HEK293 (cell line): ENCODE results near the gene CCDC116.

Experiments used
- CTCF ChIA-PET: fragments of 350-600 bp; formaldehyde crosslinking; extraction: SDS; loops from one replicate; lab custom pipeline; 2021; ENCODE audit warnings: antibody characterized with exemption; lab: Yijun Ruan, JAX
- POLR2A ChIA-PET: fragments of 300-600 bp; formaldehyde crosslinking; extraction: SDS; loops from one replicate; lab custom pipeline; 2020; ENCODE audit warnings: antibody characterized with exemption, inconsistent platforms; lab: Yijun Ruan, JAX
- H3K27ac ChIP-seq: fragments of 200-500 bp; sonication (Bioruptor generic); 2 replicates; pipeline ENCODE4 v1.5.1; 2014; ENCODE audit warnings: low read depth, low read length, control low read depth, inconsistent platforms; ENCODE audit errors: extremely low read depth
- H3K36me3 ChIP-seq, 2 experiments: fragments of 200-500 bp in 1 of 2; sonication (Bioruptor generic) in 1 of 2; 1 replicate in 1 of 2; 2 replicates in 1 of 2; pipeline ENCODE4 v1.5.1; 2014 to 2017; ENCODE audit warnings: inconsistent platforms in 2 of 2, low read length in 2 of 2; ENCODE audit not compliant: control insufficient read depth in 2 of 2, insufficient read depth in 1 of 2
- H3K4me1 ChIP-seq: fragments of 200-500 bp; sonication (Bioruptor generic); 2 replicates; pipeline ENCODE4 v1.5.1; 2014; ENCODE audit warnings: mild to moderate bottlenecking, low read length, inconsistent platforms; ENCODE audit not compliant: control insufficient read depth, insufficient read depth
- H3K4me3 ChIP-seq: 2 replicates; pipeline ENCODE4 v1.5.1; 2011; ENCODE audit warnings: low read depth, mild to moderate bottlenecking, control low read depth, low read length, moderate library complexity
- H3K9me3 ChIP-seq: fragments of 200-500 bp; sonication (Bioruptor generic); 2 replicates; pipeline ENCODE4 v1.5.1; 2014; ENCODE audit warnings: low read depth, low read length, inconsistent platforms; ENCODE audit not compliant: control insufficient read depth, insufficient read depth
- AEBP2 ChIP-seq: fragments of 450-650 bp; formaldehyde crosslinking; IDR thresholded peaks from 2 replicates; pipeline ENCODE4 v1.5.1; 2016; ENCODE audit warnings: missing biosample characterization, missing genetic modification characterization, borderline replicate concordance
- GLI2 ChIP-seq: fragments of 450-650 bp; formaldehyde crosslinking; IDR thresholded peaks from 2 replicates; pipeline ENCODE4; 2017; ENCODE audit warnings: missing biosample characterization, missing genetic modification characterization, low read depth, borderline replicate concordance
- GLIS1 ChIP-seq: fragments of 450-650 bp; formaldehyde crosslinking; IDR thresholded peaks from 2 replicates; pipeline ENCODE4 v1.5.1; 2016; ENCODE audit warnings: missing biosample characterization, missing genetic modification characterization
- KLF10 ChIP-seq: fragments of 450-650 bp; IDR thresholded peaks from 2 replicates; pipeline ENCODE4 v1.5.1; 2018; ENCODE audit warnings: missing biosample characterization, mild to moderate bottlenecking, missing genetic modification characterization
- OSR2 ChIP-seq: fragments of 450-650 bp; formaldehyde crosslinking; IDR thresholded peaks from 2 replicates; pipeline ENCODE4 v1.5.1; 2016; ENCODE audit warnings: missing biosample characterization, missing genetic modification characterization
- PRDM6 ChIP-seq: fragments of 450-650 bp; formaldehyde crosslinking; IDR thresholded peaks from 2 replicates; pipeline ENCODE4 v1.5.1; 2017; ENCODE audit warnings: missing biosample characterization, missing genetic modification characterization
- RBAK ChIP-seq: fragments of 450-650 bp; formaldehyde crosslinking; IDR thresholded peaks from 2 replicates; pipeline ENCODE4 v1.5.1; 2016; ENCODE audit warnings: missing biosample characterization, missing genetic modification characterization
- SCRT1 ChIP-seq: fragments of 450-650 bp; formaldehyde crosslinking; IDR thresholded peaks from 2 replicates; pipeline ENCODE4 v1.5.1; 2016; ENCODE audit warnings: missing biosample characterization, missing genetic modification characterization, borderline replicate concordance
- SETDB1 ChIP-seq: IDR thresholded peaks from one replicate; pipeline ENCODE4 v1.6.1; 2017; ENCODE audit warnings: mild to moderate bottlenecking, low read length, moderate library complexity, mixed read lengths; ENCODE audit not compliant: insufficient read length
- SP3 ChIP-seq: fragments of 450-650 bp; formaldehyde crosslinking; IDR thresholded peaks from 2 replicates; pipeline ENCODE4 v1.5.1; 2016; ENCODE audit warnings: missing biosample characterization, missing genetic modification characterization
- ZIC2 ChIP-seq: fragments of 450-650 bp; formaldehyde crosslinking; IDR thresholded peaks from 2 replicates; pipeline ENCODE4 v1.5.1; 2016; ENCODE audit warnings: missing biosample characterization, missing genetic modification characterization
- ZNF112 ChIP-seq: fragments of 450-650 bp; formaldehyde crosslinking; IDR thresholded peaks from 2 replicates; pipeline ENCODE4 v1.5.0; 2017; ENCODE audit warnings: missing biosample characterization, missing genetic modification characterization
- ZNF266 ChIP-seq: fragments of 450-650 bp; formaldehyde crosslinking; IDR thresholded peaks from 2 replicates; pipeline ENCODE4 v1.5.1; 2016; ENCODE audit warnings: missing biosample characterization, missing genetic modification characterization, low read depth
- ZNF366 ChIP-seq: fragments of 450-650 bp; formaldehyde crosslinking; conservative IDR thresholded peaks from 2 replicates; pipeline ENCODE4 v1.5.1; 2016; ENCODE audit warnings: missing biosample characterization, missing genetic modification characterization
- ZNF398 ChIP-seq: fragments of 450-650 bp; formaldehyde crosslinking; IDR thresholded peaks from 2 replicates; pipeline ENCODE4 v1.5.1; 2017; ENCODE audit warnings: missing biosample characterization, missing genetic modification characterization
- ZNF404 ChIP-seq: fragments of 450-650 bp; formaldehyde crosslinking; IDR thresholded peaks from 2 replicates; pipeline ENCODE4 v1.5.1; 2017; ENCODE audit warnings: missing biosample characterization, missing genetic modification characterization
- ZNF433 ChIP-seq: fragments of 450-650 bp; formaldehyde crosslinking; IDR thresholded peaks from 2 replicates; pipeline ENCODE4 v1.5.1; 2016; ENCODE audit warnings: missing biosample characterization, missing genetic modification characterization, low read depth
- ZNF560 ChIP-seq: fragments of 450-650 bp; formaldehyde crosslinking; IDR thresholded peaks from 2 replicates; pipeline ENCODE4 v1.5.1; 2017; ENCODE audit warnings: missing biosample characterization, missing genetic modification characterization, borderline replicate concordance
- ZNF664 ChIP-seq: fragments of 450-650 bp; formaldehyde crosslinking; IDR thresholded peaks from 2 replicates; pipeline ENCODE4 v1.5.1; 2016; ENCODE audit warnings: missing biosample characterization, missing genetic modification characterization
- ZNF747 ChIP-seq: fragments of 450-650 bp; formaldehyde crosslinking; IDR thresholded peaks from 2 replicates; pipeline ENCODE4 v1.5.1; 2016; ENCODE audit warnings: missing biosample characterization, missing genetic modification characterization
- ZNF830 ChIP-seq: fragments of 450-650 bp; IDR thresholded peaks from 2 replicates; pipeline ENCODE4 v1.5.0; 2018; ENCODE audit warnings: missing biosample characterization, missing genetic modification characterization, low read depth, mild to moderate bottlenecking, moderate library complexity
- ZXDB ChIP-seq: fragments of 450-650 bp; formaldehyde crosslinking; IDR thresholded peaks from 2 replicates; pipeline ENCODE4 v1.5.1; 2016; ENCODE audit warnings: missing biosample characterization, missing genetic modification characterization
- TF ChIP-seq, protein P1 (sequence below): fragments of 450-650 bp; formaldehyde crosslinking; IDR thresholded peaks from 2 replicates; pipeline ENCODE4 v1.5.1; 2016; ENCODE audit warnings: missing biosample characterization, missing genetic modification characterization
- TF ChIP-seq, protein P2 (sequence below): fragments of 450-650 bp; formaldehyde crosslinking; IDR thresholded peaks from 2 replicates; pipeline ENCODE4 v1.5.1; 2016; ENCODE audit warnings: missing biosample characterization, missing genetic modification characterization

Gene CCDC116

GRCh38 chr22:21684492-21685163, 52.1 kb downstream of the CCDC116 start:
- TF ChIP-seq PRDM6 (tag by site-specific recombination) (no peak), ZNF366 (tag by site-specific recombination) (no peak), ZNF404 (tag by site-specific recombination) (no peak), ZXDB (tag by site-specific recombination) (no peak), AEBP2 (tag by site-specific recombination) (no peak), KLF10 (tag by site-specific recombination) (no peak), GLIS1 (tag by site-specific recombination) (no peak), ZNF433 (tag by site-specific recombination) (no peak), ZNF266 (tag by site-specific recombination) (no peak), ZNF560 (no peak), ZNF747 (tag by site-specific recombination) (no peak), GLI2 (no peak), ZIC2 (tag by site-specific recombination) (no peak), ZNF664 (tag by site-specific recombination) (no peak), RBAK (tag by site-specific recombination) (no peak), ZNF112 (tag by site-specific recombination) (no peak), OSR2 (tag by site-specific recombination) (no peak)
- TF ChIP-seq, protein P1, sequence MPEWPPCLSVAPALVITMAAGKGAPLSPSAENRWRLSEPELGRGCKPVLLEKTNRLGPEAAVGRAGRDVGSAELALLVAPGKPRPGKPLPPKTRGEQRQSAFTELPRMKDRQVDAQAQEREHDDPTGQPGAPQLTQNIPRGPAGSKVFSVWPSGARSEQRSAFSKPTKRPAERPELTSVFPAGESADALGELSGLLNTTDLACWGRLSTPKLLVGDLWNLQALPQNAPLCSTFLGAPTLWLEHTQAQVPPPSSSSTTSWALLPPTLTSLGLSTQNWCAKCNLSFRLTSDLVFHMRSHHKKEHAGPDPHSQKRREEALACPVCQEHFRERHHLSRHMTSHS (tag by site-specific recombination): no peak
- TF ChIP-seq, protein P2, sequence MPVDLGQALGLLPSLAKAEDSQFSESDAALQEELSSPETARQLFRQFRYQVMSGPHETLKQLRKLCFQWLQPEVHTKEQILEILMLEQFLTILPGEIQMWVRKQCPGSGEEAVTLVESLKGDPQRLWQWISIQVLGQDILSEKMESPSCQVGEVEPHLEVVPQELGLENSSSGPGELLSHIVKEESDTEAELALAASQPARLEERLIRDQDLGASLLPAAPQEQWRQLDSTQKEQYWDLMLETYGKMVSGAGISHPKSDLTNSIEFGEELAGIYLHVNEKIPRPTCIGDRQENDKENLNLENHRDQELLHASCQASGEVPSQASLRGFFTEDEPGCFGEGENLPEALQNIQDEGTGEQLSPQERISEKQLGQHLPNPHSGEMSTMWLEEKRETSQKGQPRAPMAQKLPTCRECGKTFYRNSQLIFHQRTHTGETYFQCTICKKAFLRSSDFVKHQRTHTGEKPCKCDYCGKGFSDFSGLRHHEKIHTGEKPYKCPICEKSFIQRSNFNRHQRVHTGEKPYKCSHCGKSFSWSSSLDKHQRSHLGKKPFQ (tag by site-specific recombination): no peak
- CTCF ChIA-PET: interaction anchor here (0.9 to 1.0 kb wide), 2 partner anchors 14 to 268 kb away, joined by 3 to 4 read pairs; partner anchors contain the start of gene PPM1F
- H3K9me3 ChIP-seq: no peaks in the 10 kb centered on the region
- POLR2A ChIA-PET: interaction anchor here (0.7 kb wide), 1 partner anchor 13 kb away, joined by 5 read pairs; no protein-coding TSS in a partner anchor
- H3K27ac ChIP-seq: no peak overlapping the region
- H3K4me1 ChIP-seq: no peaks in the 10 kb centered on the region
- H3K4me3 ChIP-seq: no peak overlapping the region
- H3K36me3 ChIP-seq: peaks cover 0 to 79% of the 10 kb centered on the region in 2 experiments; a peak in 2 of 3 replicates

DNA sequence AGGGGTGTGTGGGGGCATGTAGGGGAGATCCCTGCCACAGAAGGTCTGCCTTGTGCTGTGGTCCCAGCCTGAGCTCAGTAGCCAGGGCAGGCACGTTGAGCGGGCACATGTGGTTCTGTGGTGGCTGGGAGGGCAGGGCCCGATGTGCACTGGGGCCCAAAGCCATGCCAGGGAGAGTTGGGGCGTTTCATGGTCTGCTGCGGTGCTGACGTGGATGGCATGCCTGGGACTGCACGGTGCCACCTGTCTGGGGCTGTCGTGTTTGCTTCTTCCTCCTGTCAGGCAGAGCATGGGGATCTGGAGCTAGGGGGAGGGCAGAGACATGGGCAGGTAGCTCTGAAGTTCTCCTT, 52.6 kb downstream of the CCDC116 start:
- Histone ChIP-seq H3K27ac (no peak overlapping the region), H3K9me3 (no peaks in the 10 kb centered on the region), H3K4me3 (no peak overlapping the region), H3K36me3 (peaks cover 0 to 83% of the 10 kb centered on the region in 2 experiments; a peak in 2 of 3 replicates), H3K4me1 (no peaks in the 10 kb centered on the region)
- ChIA-PET CTCF (interaction anchor here (0.9 kb wide), 1 partner anchor 15 kb away, joined by 4 read pairs; no protein-coding TSS in a partner anchor), POLR2A (no interaction called here)
- no peak for TF ChIP-seq ZNF830 (tag by site-specific recombination)
- no peak for TF ChIP-seq ZNF398 (tag by site-specific recombination)
- TF ChIP-seq SCRT1 (tag by site-specific recombination): no peak
- TF ChIP-seq SETDB1: no peak
- no peak for TF ChIP-seq SP3 (tag by site-specific recombination)
